HG03442 (cell line): Measurements from ENCODE around the gene SNED1.
"Not testable (repeated sequence)": the region's sequence is repeated elsewhere in the genome, so short reads cannot be mapped to it uniquely, and the experiment has no call there.

Source experiments
- ATAC-seq: cut with Tn5 transposase; IDR thresholded peaks from one replicate; pipeline ENCODE4 v1.9.1; 2021; ENCODE audit warnings: mild to moderate bottlenecking, moderate library complexity; ENCODE audit not compliant: unreplicated experiment

Gene SNED1

GRCh38 chr2:241081643-241082340 lies 83.4 kb downstream of the SNED1 start:
- ATAC-seq = no peak

- no peak for ATAC-seq
Observed at GRCh38 chr2:241082341-241083090, 84.1 kb downstream of the SNED1 start.

- ATAC-seq = no peak
Observed at GRCh38 chr2:241083091-241083415, 84.6 kb downstream of the SNED1 start.

- ATAC-seq = no peak
Observed at GRCh38 chr2:241084856-241085444, 86.5 kb downstream of the SNED1 start.

GRCh38 chr2:241087420-241088268 lies 89.2 kb downstream of the SNED1 start:
- ATAC-seq = peak; percentile 79

GRCh38 chr2:241088376-241088775 lies 90.0 kb downstream of the SNED1 start:
- ATAC-seq = peak; percentile 22

- ATAC-seq = no peak
Observed at GRCh38 chr2:241088791-241089732, 90.6 kb downstream of the SNED1 start.

- no peak for ATAC-seq
Observed at GRCh38 chr2:241091201-241091600, 92.8 kb downstream of the SNED1 start.

GRCh38 chr2:241091734-241092445 lies 93.5 kb downstream of the SNED1 start:
- no peak for ATAC-seq

GRCh38 chr2:241092677-241093076 lies 94.3 kb downstream of the SNED1 start:
- no peak for ATAC-seq

- not testable (repeated sequence) for ATAC-seq
Observed at GRCh38 chr2:241093133-241093781, 94.8 kb downstream of the SNED1 start.

GRCh38 chr2:241094172-241094571 lies 95.8 kb downstream of the SNED1 start:
- ATAC-seq = no peak

- ATAC-seq = no peak
Observed at GRCh38 chr2:241094924-241095420, 96.6 kb downstream of the SNED1 start.

- ATAC-seq = no peak
Observed at GRCh38 chr2:241095594-241096290, 97.3 kb downstream of the SNED1 start.

GRCh38 chr2:241096979-241097378 lies 98.6 kb downstream of the SNED1 start:
- ATAC-seq = no peak

GRCh38 chr2:241099246-241099645 lies 100.8 kb downstream of the SNED1 start:
- ATAC-seq = no peak

GRCh38 chr2:241102239-241102803 lies 103.9 kb downstream of the SNED1 start, which contains the start of gene MTERF4:
Gene MTERF4 (minus strand): TSS chr2:241102287. CDS start chr2:241102273, 14 bp downstream.
- ATAC-seq = peak; percentile 86

GRCh38 chr2:241103176-241103595 lies 104.8 kb downstream of the SNED1 start:
- no peak for ATAC-seq
